H9 (cell line): ENCODE data around the gene HIPK2. TPM values are rescaled to one million over a fixed set of nuclear protein-coding genes. Genes with fewer than 3 reads are reported as not detected.

ENCODE experiments used
- DNase-seq: peaks from one replicate; pipeline ENCODE4 v3.0.0-alpha.2; 2017
- H2AFZ ChIP-seq: one replicate; pipeline ENCODE4 v1.6.1; 2013; ENCODE audit warnings: mild to moderate bottlenecking, low read length, control low read depth, moderate library complexity
- H2AK5ac ChIP-seq: 2 replicates; pipeline ENCODE4 v1.6.1; 2013; ENCODE audit warnings: low read length, control low read depth, mixed read lengths; ENCODE audit not compliant: insufficient read length
- H2BK120ac ChIP-seq: one replicate; pipeline ENCODE4 v1.6.1; 2013; ENCODE audit warnings: low read depth, mild to moderate bottlenecking, low read length, control low read depth, inconsistent platforms; ENCODE audit not compliant: poor library complexity, severe bottlenecking
- H2BK12ac ChIP-seq: 2 replicates; pipeline ENCODE4 v1.6.1; 2013; ENCODE audit warnings: low read length, control low read depth, mixed read lengths, low read depth; ENCODE audit not compliant: insufficient read length
- H2BK15ac ChIP-seq: 2 replicates; pipeline ENCODE4 v1.6.1; 2013; ENCODE audit warnings: low read depth, low read length, control low read depth
- H2BK20ac ChIP-seq: one replicate; pipeline ENCODE4 v1.6.1; 2013; ENCODE audit warnings: low read depth, mild to moderate bottlenecking, low read length, control low read depth, inconsistent platforms; ENCODE audit not compliant: poor library complexity, severe bottlenecking
- H2BK5ac ChIP-seq: 2 replicates; pipeline ENCODE4 v1.6.1; 2013; ENCODE audit warnings: low read length, control low read depth, mixed read lengths; ENCODE audit not compliant: insufficient read length
- H3K14ac ChIP-seq: 2 replicates; pipeline ENCODE4 v1.6.1; 2013; ENCODE audit warnings: low read length, control low read depth; ENCODE audit not compliant: insufficient read depth
- H3K18ac ChIP-seq: 2 replicates; pipeline ENCODE4 v1.6.1; 2013; ENCODE audit warnings: low read depth, mild to moderate bottlenecking, mixed read lengths, low read length, control low read depth; ENCODE audit not compliant: insufficient read length
- H3K23ac ChIP-seq: 2 replicates; pipeline ENCODE4 v1.6.1; 2013; ENCODE audit warnings: low read length, control low read depth, mixed read lengths, low read depth; ENCODE audit not compliant: insufficient read length
- H3K23me2 ChIP-seq: 2 replicates; pipeline ENCODE4 v1.6.1; 2013; ENCODE audit warnings: low read depth, mild to moderate bottlenecking, mixed read lengths, low read length, control low read depth; ENCODE audit not compliant: insufficient read length, poor library complexity, severe bottlenecking
- H3K27ac ChIP-seq: 2 replicates; pipeline ENCODE4 v1.5.1; 2013; ENCODE audit warnings: low read length, control low read depth, mixed read lengths, low read depth; ENCODE audit not compliant: insufficient read length
- H3K27me3 ChIP-seq: 2 replicates; pipeline ENCODE4 v1.6.1; 2013; ENCODE audit warnings: low read length, control low read depth, inconsistent platforms; ENCODE audit not compliant: insufficient read depth
- H3K4ac ChIP-seq: 2 replicates; pipeline ENCODE4 v1.6.1; 2013; ENCODE audit warnings: low read depth, mild to moderate bottlenecking, control low read depth, inconsistent platforms, low read length, moderate library complexity
- H3K4me1 ChIP-seq: 2 replicates; pipeline ENCODE4 v1.6.1; 2013; ENCODE audit warnings: low read length, control low read depth, inconsistent platforms; ENCODE audit not compliant: insufficient read depth
- H3K4me2 ChIP-seq: 2 replicates; pipeline ENCODE4 v1.6.1; 2013; ENCODE audit warnings: low read length, control low read depth, mixed read lengths; ENCODE audit not compliant: insufficient read length, insufficient read depth
- H3K56ac ChIP-seq: 2 replicates; pipeline ENCODE4 v1.6.1; 2013; ENCODE audit warnings: low read depth, mild to moderate bottlenecking, mixed read lengths, low read length, control low read depth; ENCODE audit not compliant: insufficient read length
- H3K79me1 ChIP-seq: 2 replicates; pipeline ENCODE4 v1.6.1; 2013; ENCODE audit warnings: low read depth, mild to moderate bottlenecking, moderate library complexity, low read length, control low read depth, inconsistent platforms; ENCODE audit not compliant: insufficient read depth, poor library complexity, severe bottlenecking
- H3K79me2 ChIP-seq: 2 replicates; pipeline ENCODE4 v1.6.1; 2013; ENCODE audit warnings: low read length, control low read depth, inconsistent platforms; ENCODE audit not compliant: insufficient read depth
- H3K9ac ChIP-seq: 2 replicates; pipeline ENCODE4 v1.6.1; 2013; ENCODE audit warnings: low read length, control low read depth, mixed read lengths; ENCODE audit not compliant: insufficient read length; ENCODE audit errors: extremely low read depth
- H3K9me3 ChIP-seq: one replicate; pipeline ENCODE4 v1.6.1; 2013; ENCODE audit warnings: low read depth, low read length, inconsistent platforms; ENCODE audit not compliant: control insufficient read depth
- H3T11ph ChIP-seq: one replicate; pipeline ENCODE4 v1.6.1; 2013; ENCODE audit warnings: mild to moderate bottlenecking, low read length, control low read depth, inconsistent platforms
- H4K20me1 ChIP-seq: one replicate; pipeline ENCODE4 v1.6.1; 2013; ENCODE audit not compliant: control insufficient read depth, insufficient read length, insufficient read depth
- H4K5ac ChIP-seq: 2 replicates; pipeline ENCODE4 v1.6.1; 2013; ENCODE audit warnings: low read depth, mild to moderate bottlenecking, mixed read lengths, low read length, control low read depth; ENCODE audit not compliant: insufficient read length
- H4K8ac ChIP-seq: replicated peaks from 2 replicates; pipeline ENCODE4 v1.6.1; 2013; ENCODE audit warnings: low read length, control low read depth, mixed read lengths, low read depth; ENCODE audit not compliant: insufficient read length
- H4K91ac ChIP-seq: 2 replicates; pipeline ENCODE4 v1.6.1; 2013; ENCODE audit warnings: low read depth, mild to moderate bottlenecking, moderate library complexity, mixed read lengths, low read length, control low read depth; ENCODE audit not compliant: insufficient read length
- H3K27ac Mint-ChIP-seq, 3 experiments: 2 replicates in 2 of 3; 3 replicates in 1 of 3; pipeline ENCODE4 v1.8.0; 2020 to 2021; ENCODE audit warnings: mixed read lengths in 3 of 3, mild to moderate bottlenecking in 1 of 3, moderate library complexity in 1 of 3
- H3K27me3 Mint-ChIP-seq: 2 replicates; pipeline ENCODE4 v1.8.0; 2021; ENCODE audit warnings: low read depth, mild to moderate bottlenecking, moderate library complexity, mixed read lengths
- H3K36me3 Mint-ChIP-seq, 3 experiments: 2 replicates in 2 of 3; 3 replicates in 1 of 3; pipeline ENCODE4 v1.8.0; 2020 to 2021; ENCODE audit warnings: low read depth in 3 of 3, mixed read lengths in 3 of 3; ENCODE audit not compliant: insufficient read depth in 1 of 3
- H3K4me1 Mint-ChIP-seq, 2 experiments: 2 replicates each; pipeline ENCODE4 v1.8.0; 2020; ENCODE audit warnings: mixed read lengths in 2 of 2
- H3K4me3 Mint-ChIP-seq, 2 experiments: 2 replicates in 1 of 2; 3 replicates in 1 of 2; pipeline ENCODE4 v1.8.0; 2020 to 2021; ENCODE audit warnings: mild to moderate bottlenecking in 2 of 2, mixed read lengths in 2 of 2, moderate library complexity in 1 of 2
- H3K9me3 Mint-ChIP-seq, 2 experiments: 2 replicates in 1 of 2; 3 replicates in 1 of 2; pipeline ENCODE4 v1.8.0; 2020; ENCODE audit warnings: mild to moderate bottlenecking in 2 of 2, mixed read lengths in 2 of 2, moderate library complexity in 1 of 2
- WGBS: extraction: QIAGEN DNeasy Blood & Tissue Kit; methylation state at CpG from one replicate; pipeline ENCODE4 v1.1.7; 2013; ENCODE audit warnings: missing lambda C conversion rate, low lambda C conversion rate, mixed read lengths; ENCODE audit not compliant: insufficient read length; ENCODE audit errors: extremely low coverage; 5-methylcytosine and 5-hydroxymethylcytosine counted together
- total RNA-seq: library from RNA; stranded (reverse); gene quantifications from 2 replicates; pipeline ENCODE4 v1.2.1, GENCODE V29; 2021
- TF ChIP-seq, protein P1 (sequence below): fragments of 200-600 bp; sonication (generic); conservative IDR thresholded peaks from 3 replicates; pipeline ENCODE4 v1.8.0; 2021; ENCODE audit warnings: antibody characterized with exemption, mild to moderate bottlenecking

Gene HIPK2
- total RNA-seq, 1 experiment from 2014 or later: 21.9 TPM

DNA sequence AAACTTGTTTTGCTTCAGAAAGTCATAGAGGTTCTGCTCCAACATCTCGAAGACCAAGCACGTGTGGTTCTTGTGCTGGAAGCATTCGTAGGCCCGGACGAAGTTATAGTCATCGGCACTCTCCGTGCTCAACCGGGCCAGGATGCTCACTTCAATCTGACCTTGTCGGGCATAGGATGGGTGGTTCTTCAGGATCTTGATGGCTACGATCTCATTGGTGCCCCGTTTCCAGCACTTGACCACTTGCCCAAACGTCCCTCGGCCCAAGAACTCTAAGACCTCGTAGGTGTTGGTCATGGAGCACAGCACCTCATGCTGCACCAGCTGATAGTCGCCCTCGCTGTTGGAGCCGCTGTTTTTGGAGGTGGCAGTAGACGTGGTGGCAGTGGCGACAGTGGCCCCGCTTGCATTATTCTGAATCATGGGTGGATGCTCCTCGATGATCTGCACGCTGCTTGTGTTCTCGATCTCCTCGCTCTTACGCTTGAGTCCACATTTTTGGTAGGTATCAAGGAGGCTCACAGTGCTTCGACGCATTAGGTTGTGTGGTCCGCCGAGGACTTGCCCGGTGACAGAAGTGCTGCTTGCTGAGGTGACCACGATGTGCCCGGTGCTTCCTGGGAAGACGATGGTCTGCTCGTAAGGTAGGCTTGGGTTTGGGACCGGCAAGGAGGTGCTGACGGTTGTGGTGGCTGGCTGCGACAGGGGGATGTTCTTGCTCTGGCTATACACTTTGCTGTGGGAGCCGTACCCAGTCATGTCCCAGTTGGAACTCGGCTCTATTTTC is 61.4 kb downstream of the HIPK2 start:
- TF ChIP-seq, protein P1, sequence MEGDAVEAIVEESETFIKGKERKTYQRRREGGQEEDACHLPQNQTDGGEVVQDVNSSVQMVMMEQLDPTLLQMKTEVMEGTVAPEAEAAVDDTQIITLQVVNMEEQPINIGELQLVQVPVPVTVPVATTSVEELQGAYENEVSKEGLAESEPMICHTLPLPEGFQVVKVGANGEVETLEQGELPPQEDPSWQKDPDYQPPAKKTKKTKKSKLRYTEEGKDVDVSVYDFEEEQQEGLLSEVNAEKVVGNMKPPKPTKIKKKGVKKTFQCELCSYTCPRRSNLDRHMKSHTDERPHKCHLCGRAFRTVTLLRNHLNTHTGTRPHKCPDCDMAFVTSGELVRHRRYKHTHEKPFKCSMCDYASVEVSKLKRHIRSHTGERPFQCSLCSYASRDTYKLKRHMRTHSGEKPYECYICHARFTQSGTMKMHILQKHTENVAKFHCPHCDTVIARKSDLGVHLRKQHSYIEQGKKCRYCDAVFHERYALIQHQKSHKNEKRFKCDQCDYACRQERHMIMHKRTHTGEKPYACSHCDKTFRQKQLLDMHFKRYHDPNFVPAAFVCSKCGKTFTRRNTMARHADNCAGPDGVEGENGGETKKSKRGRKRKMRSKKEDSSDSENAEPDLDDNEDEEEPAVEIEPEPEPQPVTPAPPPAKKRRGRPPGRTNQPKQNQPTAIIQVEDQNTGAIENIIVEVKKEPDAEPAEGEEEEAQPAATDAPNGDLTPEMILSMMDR: no peak
- Histone ChIP-seq H4K20me1 (no peaks in the 10 kb centered on the region), H3K4ac (no peak overlapping the region), H2BK5ac (no peak overlapping the region), H3K9ac (no peak overlapping the region), H3K27me3 (no peaks in the 10 kb centered on the region), H2BK12ac (no peak overlapping the region), H3T11ph (no peak overlapping the region), H3K79me1 (no peaks in the 10 kb centered on the region), H3K79me2 (no peaks in the 10 kb centered on the region), H3K4me1 (peaks cover 15% of the 10 kb centered on the region), H4K8ac (no peak overlapping the region), H3K14ac (no peak overlapping the region), H2AK5ac (no peak overlapping the region), H2BK120ac (no peak overlapping the region), H3K23ac (no peak overlapping the region), H4K91ac (no peak overlapping the region), H3K9me3 (no peaks in the 10 kb centered on the region), H3K4me2 (no peak overlapping the region), H3K56ac (no peak overlapping the region), H3K23me2 (no peaks in the 10 kb centered on the region), H3K27ac (no peak overlapping the region), H2BK20ac (no peak overlapping the region), H2AFZ (no peak overlapping the region), H4K5ac (no peak overlapping the region), H3K18ac (no peak overlapping the region), H2BK15ac (no peak overlapping the region)
- Mint-ChIP-seq H3K4me1 (peaks cover 38 to 39% of the 10 kb centered on the region in 2 experiments), H3K9me3 (no peaks in the 10 kb centered on the region), H3K4me3 (no peak overlapping the region), H3K27ac (no peak overlapping the region), H3K36me3 (peaks cover 20 to 23% (median 23%) of the 10 kb centered on the region in 3 experiments), H3K27me3 (no peaks in the 10 kb centered on the region)
- DNase-seq: no peak
- no CpG with 5 or more reads among the region's 39 CpGs for WGBS
